Natural killer cell (primary cell): Measurements from ENCODE around the gene LYVE1. TPM values are rescaled to one million over a fixed set of nuclear protein-coding genes. Genes with fewer than 3 reads are reported as not detected.

Source experiments
- ATAC-seq, 3 donors: fragments of 150-1000 bp in 2 of 3; fragments of 200-7000 bp in 1 of 3; cut with Tn5 transposase; 1 replicate in 1 of 3; 2 replicates in 2 of 3; pipeline ENCODE4 v1.10.0; 2021; ENCODE audit warnings: mild to moderate bottlenecking in 2 of 3, moderate library complexity in 2 of 3
- DNase-seq, 2 donors: peaks; one replicate each; pipeline versions ENCODE4 v3.0.0 to v3.0.0-alpha.2; 2013 to 2021; ENCODE audit warnings: mixed read lengths in 1 of 2
- H3K27ac ChIP-seq: one replicate; pipeline ENCODE4 v1.5.1; 2013; ENCODE audit warnings: mild to moderate bottlenecking, low read length
- H3K27me3 ChIP-seq: one replicate; pipeline ENCODE4 v1.6.1; 2013; ENCODE audit warnings: low read length; ENCODE audit not compliant: control insufficient read depth, insufficient read depth
- H3K36me3 ChIP-seq: one replicate; pipeline ENCODE4 v1.6.1; 2013; ENCODE audit warnings: low read length; ENCODE audit not compliant: control insufficient read depth, insufficient read depth
- H3K4me1 ChIP-seq: one replicate; pipeline ENCODE4 v1.6.1; 2013; ENCODE audit warnings: low read length; ENCODE audit not compliant: control insufficient read depth, insufficient read depth
- H3K4me3 ChIP-seq: one replicate; pipeline ENCODE4 v1.5.1; 2013; ENCODE audit warnings: low read length
- H3K9me3 ChIP-seq: one replicate; pipeline ENCODE4 v1.6.1; 2013; ENCODE audit warnings: low read length; ENCODE audit not compliant: control insufficient read depth, insufficient read depth
- H3K27ac Mint-ChIP-seq, 2 donors: one replicate each; pipeline ENCODE4 v1.8.0; 2022; ENCODE audit warnings: mild to moderate bottlenecking in 2 of 2, mixed read lengths in 2 of 2, moderate library complexity in 1 of 2
- H3K27me3 Mint-ChIP-seq, 2 donors: one replicate each; pipeline ENCODE4 v1.8.0; 2022; ENCODE audit warnings: low read depth in 2 of 2, mixed read lengths in 2 of 2
- H3K36me3 Mint-ChIP-seq: one replicate; pipeline ENCODE4 v1.8.0; 2022; ENCODE audit warnings: mixed read lengths
- H3K4me1 Mint-ChIP-seq, 2 donors: one replicate each; pipeline ENCODE4 v1.8.0; 2022; ENCODE audit warnings: mixed read lengths in 2 of 2
- H3K4me3 Mint-ChIP-seq: one replicate; pipeline ENCODE4 v1.8.0; 2022; ENCODE audit warnings: mild to moderate bottlenecking, moderate library complexity, mixed read lengths
- H3K9me3 Mint-ChIP-seq, 2 donors: one replicate each; pipeline ENCODE4 v1.8.0; 2022; ENCODE audit warnings: mixed read lengths in 2 of 2
- CTCF ChIP-seq: fragments of 200-600 bp; IDR thresholded peaks from one replicate; pipeline ENCODE4 v1.8.0; 2022; ENCODE audit warnings: antibody characterized with exemption
- WGBS: methylation state at CpG from one replicate; pipeline ENCODE4 v1.1.7; 2013; ENCODE audit warnings: missing lambda C conversion rate; ENCODE audit not compliant: insufficient coverage; 5-methylcytosine and 5-hydroxymethylcytosine counted together
- intact Hi-C: fragments of 100-400 bp; cut with micrococcal nuclease; formaldehyde crosslinking; loops from one replicate; pipeline ENCODE4 v1.14.2; 2022
- total RNA-seq, 4 donors: library from RNA; stranded (reverse); fragments of 120-200 nt in 1 of 4; gene quantifications; one replicate each; pipeline versions ENCODE4 v1.2.3 to v1.2.4, GENCODE V29; 2013 to 2022

LYVE1 gene
- total RNA-seq, 3 donors from 2014 or later (not counting 1 experiment from before 2014, with no cell fraction given), result not detected

GRCh38 chr11:10533323-10533722 is 35.1 kb downstream of the LYVE1 start:
- Histone ChIP-seq H3K36me3 (peaks cover 32% of the 10 kb centered on the region), H3K27me3 (no peaks in the 10 kb centered on the region), H3K27ac (no peak overlapping the region), H3K9me3 (no peaks in the 10 kb centered on the region), H3K4me3 (no peak overlapping the region), H3K4me1 (no peaks in the 10 kb centered on the region)
- Mint-ChIP-seq H3K27ac (no peak overlapping the region), H3K9me3 (no peaks in the 10 kb centered on the region), H3K4me1 (no peaks in the 10 kb centered on the region), H3K4me3 (no peak overlapping the region), H3K36me3 (peaks cover 24% of the 10 kb centered on the region), H3K27me3 (no peaks in the 10 kb centered on the region)
- intact Hi-C loops, result no loop called here
- ATAC-seq, result no peak
- no peak for TF ChIP-seq CTCF
- DNase-seq, result no peak

GRCh38 chr11:10532526-10532925 is 35.9 kb downstream of the LYVE1 start:
- intact Hi-C loops, result no loop called here
- DNase-seq, result no peak
- Histone ChIP-seq H3K27ac (no peak overlapping the region), H3K9me3 (no peaks in the 10 kb centered on the region), H3K4me1 (no peaks in the 10 kb centered on the region), H3K4me3 (no peak overlapping the region), H3K36me3 (peaks cover 39% of the 10 kb centered on the region), H3K27me3 (no peaks in the 10 kb centered on the region)
- no peak for ATAC-seq
- H3K36me3 Mint-ChIP-seq, result peaks cover 26% of the 10 kb centered on the region
- no peaks in the 10 kb centered on the region for H3K9me3 Mint-ChIP-seq
- TF ChIP-seq CTCF, result no peak
- no peak overlapping the region for H3K27ac Mint-ChIP-seq
- no peak overlapping the region for H3K4me3 Mint-ChIP-seq
- H3K27me3 Mint-ChIP-seq, result no peaks in the 10 kb centered on the region
- no peaks in the 10 kb centered on the region for H3K4me1 Mint-ChIP-seq
- 93% methylated on average over 1 of the region's 2 CpGs for WGBS

GRCh38 chr11:10529279-10529678 is 39.2 kb downstream of the LYVE1 start:
- H3K4me1 Mint-ChIP-seq, result peaks cover 0 to 6% of the 10 kb centered on the region in 2 donors
- no peaks in the 10 kb centered on the region for H3K9me3 Mint-ChIP-seq
- H3K4me3 Mint-ChIP-seq, result no peak overlapping the region
- DNase-seq (no peak), ATAC-seq (no peak)
- intact Hi-C loops, result no loop called here
- Histone ChIP-seq H3K4me1 (no peaks in the 10 kb centered on the region), H3K27ac (no peak overlapping the region), H3K9me3 (no peaks in the 10 kb centered on the region), H3K27me3 (no peaks in the 10 kb centered on the region), H3K36me3 (peaks cover 59% of the 10 kb centered on the region), H3K4me3 (no peak overlapping the region)
- no peak for TF ChIP-seq CTCF
- H3K36me3 Mint-ChIP-seq, result peaks cover 34% of the 10 kb centered on the region
- WGBS, result 100% methylated on average over 2 of the region's 2 CpGs
- no peaks in the 10 kb centered on the region for H3K27me3 Mint-ChIP-seq
- no peak overlapping the region for H3K27ac Mint-ChIP-seq

- no peaks in the 10 kb centered on the region for H3K4me1 ChIP-seq
- Mint-ChIP-seq H3K27ac (no peak overlapping the region), H3K27me3 (no peaks in the 10 kb centered on the region), H3K4me3 (no peak overlapping the region), H3K4me1 (peaks cover 0 to 6% of the 10 kb centered on the region in 2 donors), H3K9me3 (no peaks in the 10 kb centered on the region), H3K36me3 (peaks cover 32% of the 10 kb centered on the region)
- no peak overlapping the region for H3K4me3 ChIP-seq
- no peak for ATAC-seq
- H3K36me3 ChIP-seq, result peaks cover 63% of the 10 kb centered on the region
- H3K9me3 ChIP-seq, result no peaks in the 10 kb centered on the region
- no peak for TF ChIP-seq CTCF
- H3K27ac ChIP-seq, result no peak overlapping the region
- intact Hi-C loops, result no loop called here
- H3K27me3 ChIP-seq, result no peaks in the 10 kb centered on the region
- DNase-seq, result no peak
These were observed 40.3 kb downstream of the LYVE1 start for GRCh38 chr11:10528121-10528520.
